HCT116 (cell line): ENCODE data around the gene YWHAG. TPM values are rescaled to one million over a fixed set of nuclear protein-coding genes. Genes with fewer than 3 reads are reported as not detected.

ENCODE experiments used
- ATAC-seq: fragments of 200-7000 bp; cut with Tn5 transposase; 2 replicates; pipeline ENCODE4 v1.9.1; 2020; ENCODE audit warnings: mild to moderate bottlenecking, moderate library complexity
- BruUV-seq: library from RNA; stranded (reverse); fragments of 400-500 nt; replicated peaks from 2 replicates; lab custom pipeline; 2021; lab: Mats Ljungman, UMichigan
- CTCF ChIA-PET: fragments of 300-600 bp; sonication (Branson Sonifier 250); formaldehyde crosslinking; loops from one replicate; lab custom pipeline; 2021; ENCODE audit warnings: antibody characterized with exemption; lab: Charles Lee
- POLR2A ChIA-PET: fragments of 300-600, 350-600 bp; sonication (Branson Sonifier 250); formaldehyde crosslinking; loops from one replicate; lab custom pipeline; 2021; ENCODE audit warnings: antibody characterized with exemption; lab: Charles Lee
- RAD21 ChIA-PET, 2 experiments: fragments of 300-600 bp; sonication (Branson Sonifier 250); formaldehyde crosslinking; loops; one replicate each; lab custom pipeline; 2023; ENCODE audit warnings: low total read pairs in 2 of 2; ENCODE audit not compliant: uncharacterized antibody in 2 of 2, unreplicated experiment in 2 of 2, low non-redundant PET in 1 of 2; lab: Charles Lee
- DNase-seq: peaks from one replicate; pipeline ENCODE4 v3.0.0-alpha.2; 2010; ENCODE audit warnings: low read depth, low spot score
- H2AFZ ChIP-seq: fragments of 200-600 bp; shearing (Covaris generic), sonication (generic); 2 replicates; pipeline ENCODE4 v1.6.1; 2017; ENCODE audit warnings: low read depth, mixed run types, mixed read lengths, antibody characterized with exemption, low read length; ENCODE audit not compliant: poor library complexity, severe bottlenecking
- H3K27ac ChIP-seq: 2 replicates; pipeline ENCODE4 v1.5.1; 2012; ENCODE audit warnings: low read depth, low read length
- H3K27me3 ChIP-seq: fragments of 200-600 bp; sonication (generic); 2 replicates; pipeline ENCODE4 v1.6.1; 2016; ENCODE audit warnings: mixed run types, low read length, mixed read lengths; ENCODE audit not compliant: insufficient read depth
- H3K36me3 ChIP-seq, 2 experiments: fragments of 200-500 bp in 1 of 2; fragments of 200-600 bp in 1 of 2; sonication (Bioruptor generic) in 1 of 2; sonication (generic) in 1 of 2; 2 replicates each; pipeline versions ENCODE4 v1.5.1 to v1.6.1; 2014 to 2016; ENCODE audit warnings: low read length in 2 of 2, inconsistent platforms in 1 of 2, mixed read lengths in 1 of 2, mixed run types in 1 of 2; ENCODE audit not compliant: insufficient read depth in 2 of 2, control insufficient read depth in 1 of 2
- H3K4me1 ChIP-seq, 2 experiments: fragments of 200-600 bp in 1 of 2; sonication (generic) in 1 of 2; 2 replicates each; pipeline versions ENCODE4 v1.5.1 to v1.6.1; 2012 to 2017; ENCODE audit warnings: low read length in 2 of 2, inconsistent platforms in 1 of 2, mild to moderate bottlenecking in 1 of 2, mixed read lengths in 1 of 2, mixed run types in 1 of 2, moderate library complexity in 1 of 2; ENCODE audit not compliant: insufficient read depth in 2 of 2, control insufficient read depth in 1 of 2
- H3K4me2 ChIP-seq: fragments of 200-600 bp; sonication (generic); 2 replicates; pipeline ENCODE4 v1.6.1; 2017; ENCODE audit warnings: mixed run types, low read length, mixed read lengths
- H3K4me3 ChIP-seq, 2 experiments: fragments of 200-600 bp in 1 of 2; sonication (generic) in 1 of 2; replicated peaks in 1 of 2; 2 replicates each; pipeline ENCODE4 v1.5.1; 2011 to 2016; ENCODE audit warnings: low read length in 2 of 2, control low read depth in 1 of 2, low read depth in 1 of 2, mild to moderate bottlenecking in 1 of 2, mixed read lengths in 1 of 2, mixed run types in 1 of 2
- H3K79me2 ChIP-seq: fragments of 200-600 bp; sonication (generic); 2 replicates; pipeline ENCODE4 v1.6.1; 2017; ENCODE audit warnings: mild to moderate bottlenecking, mixed run types, low read length, moderate library complexity, mixed read lengths; ENCODE audit not compliant: insufficient read depth
- H3K9ac ChIP-seq: fragments of 200-600 bp; sonication (generic); 2 replicates; pipeline ENCODE4 v1.6.1; 2016; ENCODE audit warnings: low read length, mixed read lengths
- H3K9me2 ChIP-seq: fragments of 200-600 bp; sonication (generic), shearing (Covaris generic); 2 replicates; pipeline ENCODE4 v1.6.1; 2017; ENCODE audit warnings: mixed run types, mild to moderate bottlenecking, moderate library complexity; ENCODE audit not compliant: insufficient read depth
- H3K9me3 ChIP-seq, 2 experiments: fragments of 200-500 bp in 1 of 2; fragments of 200-600 bp in 1 of 2; sonication (Bioruptor generic) in 1 of 2; sonication (generic) in 1 of 2; 2 replicates each; pipeline ENCODE4 v1.6.1; 2014 to 2017; ENCODE audit warnings: low read length in 2 of 2, mixed read lengths in 2 of 2, inconsistent platforms in 1 of 2, low read depth in 1 of 2, mild to moderate bottlenecking in 1 of 2, mixed run types in 1 of 2, moderate library complexity in 1 of 2; ENCODE audit not compliant: control insufficient read depth in 1 of 2, insufficient read depth in 1 of 2
- H4K20me1 ChIP-seq: fragments of 200-600 bp; sonication (generic), shearing (Covaris generic); 2 replicates; pipeline ENCODE4 v1.6.1; 2017; ENCODE audit warnings: mixed run types, mild to moderate bottlenecking, moderate library complexity; ENCODE audit not compliant: insufficient read depth
- CBX3 ChIP-seq: IDR thresholded peaks from 2 replicates; pipeline ENCODE4 v1.6.1; 2012; ENCODE audit warnings: low read depth
- CEBPB ChIP-seq: IDR thresholded peaks from 2 replicates; pipeline ENCODE4 v1.6.1; 2012; ENCODE audit warnings: low read depth
- EZH2 ChIP-seq: fragments of 200-600 bp; sonication (generic); IDR thresholded peaks from 2 replicates; pipeline ENCODE4 v1.6.1; 2017; ENCODE audit warnings: antibody characterized with exemption, mixed run types
- EZH2phosphoT487 ChIP-seq: fragments of 200-600 bp; IDR thresholded peaks from 2 replicates; pipeline ENCODE4 v1.6.1; 2018; ENCODE audit warnings: antibody characterized with exemption, borderline replicate concordance
- FOSL1 ChIP-seq: IDR thresholded peaks from 2 replicates; pipeline ENCODE4 v1.6.1; 2012; ENCODE audit warnings: low read depth
- JUND ChIP-seq: IDR thresholded peaks from 2 replicates; pipeline ENCODE4 v1.6.1; 2012
- POLR2A ChIP-seq: IDR thresholded peaks from 2 replicates; pipeline ENCODE4 v1.7.0; 2011; ENCODE audit warnings: borderline replicate concordance; ENCODE audit not compliant: insufficient read depth, insufficient read length; ENCODE audit errors: extremely low read depth
- REST ChIP-seq: IDR thresholded peaks from 2 replicates; pipeline ENCODE4 v1.6.1; 2012; ENCODE audit warnings: low read depth
- SP1 ChIP-seq: IDR thresholded peaks from 2 replicates; pipeline ENCODE4 v1.6.1; 2012; ENCODE audit warnings: low read depth
- SRF ChIP-seq: IDR thresholded peaks from 2 replicates; pipeline ENCODE4 v1.6.1; 2012; ENCODE audit warnings: low read depth
- TCF7L2 ChIP-seq: IDR thresholded peaks from 2 replicates; pipeline ENCODE4 v1.7.0; 2011; ENCODE audit warnings: borderline replicate concordance, inconsistent platforms; ENCODE audit not compliant: insufficient read depth, insufficient read length; ENCODE audit errors: extremely low read depth
- YY1 ChIP-seq: IDR thresholded peaks from 2 replicates; pipeline ENCODE4 v1.6.1; 2011; ENCODE audit warnings: low read length, low read depth, moderate library complexity, mild to moderate bottlenecking; ENCODE audit not compliant: insufficient replicate concordance; ENCODE audit errors: extremely low read depth
- ZBTB33 ChIP-seq: IDR thresholded peaks from 2 replicates; pipeline ENCODE4 v1.6.1; 2011; ENCODE audit warnings: mild to moderate bottlenecking, low read length, moderate library complexity; ENCODE audit not compliant: insufficient replicate concordance; ENCODE audit errors: extremely low read depth
- intact Hi-C: fragments of 100-400 bp; cut with micrococcal nuclease; formaldehyde crosslinking; loops from 2 replicates; pipeline ENCODE4 v1.10.0; 2022
- total RNA-seq: library from RNA; stranded (reverse); gene quantifications from one replicate; pipeline ENCODE4 v1.2.1, GENCODE V29; 2021; ENCODE audit not compliant: unreplicated experiment
- TF ChIP-seq, protein P1 (sequence below): IDR thresholded peaks from 2 replicates; pipeline ENCODE4 v1.6.1; 2012

The YWHAG gene
- total RNA-seq, 1 experiment from 2014 or later = 170 TPM

DNA sequence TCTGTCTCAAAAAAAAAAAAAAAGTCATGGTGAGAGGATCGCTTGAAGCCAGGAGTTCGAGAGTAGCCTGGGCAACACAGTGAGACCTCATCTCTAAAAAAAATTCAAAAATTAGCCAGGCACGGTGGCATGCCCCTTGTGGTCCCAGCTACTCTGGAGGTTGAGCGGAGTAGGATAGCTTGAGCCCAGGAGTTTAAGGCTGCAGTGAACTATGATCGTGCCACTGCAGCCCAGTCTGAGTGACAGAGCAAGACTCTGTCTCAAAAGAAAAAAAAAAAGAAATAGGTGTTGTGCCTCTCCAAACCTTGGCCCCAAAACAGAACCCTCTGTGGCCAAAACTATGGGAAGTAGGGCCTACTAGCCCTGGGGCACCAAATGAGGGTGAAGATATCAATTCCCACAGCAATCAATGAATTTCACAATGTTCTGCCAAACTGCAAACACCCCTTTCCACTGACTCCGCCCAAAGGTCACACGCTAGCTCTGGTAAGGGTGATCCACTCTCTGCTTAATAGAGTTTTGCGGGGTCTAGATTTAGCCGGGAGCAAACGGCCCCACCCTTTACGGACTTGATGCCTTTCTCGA lies 33.8 kb upstream of the YWHAG start:
- intact Hi-C loops = no loop called here
- Histone ChIP-seq H3K79me2 (no peaks in the 10 kb centered on the region), H3K9me2 (no peaks in the 10 kb centered on the region), H3K36me3 (no peaks in the 10 kb centered on the region), H2AFZ (peak overlapping the region; percentile 24), H3K4me1 (peaks cover 27 to 70% of the 10 kb centered on the region in 2 experiments), H3K4me3 (peak overlapping the region; percentile 28 to 58), H3K4me2 (peak overlapping the region; percentile 92), H4K20me1 (no peaks in the 10 kb centered on the region), H3K27ac (peak overlapping the region; percentile 76), H3K9ac (peak overlapping the region; percentile 80), H3K9me3 (no peaks in the 10 kb centered on the region), H3K27me3 (no peaks in the 10 kb centered on the region)
- POLR2A ChIA-PET = no interaction called here
- RAD21 ChIA-PET = no interaction called here
- ATAC-seq (no peak), DNase-seq (no peak)
- BruUV-seq = TSS peak; percentile 98
- TF ChIP-seq POLR2A = peak; percentile 79
- no peak for TF ChIP-seq CBX3
- CTCF ChIA-PET = no interaction called here

GRCh38 chr7:76390092-76390491 lies 31.3 kb upstream of the YWHAG start:
- TF ChIP-seq, protein P1, sequence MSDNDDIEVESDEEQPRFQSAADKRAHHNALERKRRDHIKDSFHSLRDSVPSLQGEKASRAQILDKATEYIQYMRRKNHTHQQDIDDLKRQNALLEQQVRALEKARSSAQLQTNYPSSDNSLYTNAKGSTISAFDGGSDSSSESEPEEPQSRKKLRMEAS = no peak
- no peak for TF ChIP-seq SRF
- no peak for TF ChIP-seq EZH2phosphoT487
- TF ChIP-seq JUND = no peak
- no peak for TF ChIP-seq SP1
- no peak for TF ChIP-seq TCF7L2
- no peak for TF ChIP-seq CEBPB
- no peak for TF ChIP-seq REST
- no peak for TF ChIP-seq YY1
- TF ChIP-seq FOSL1 = no peak
- no peak for TF ChIP-seq EZH2
- no peak for TF ChIP-seq ZBTB33
- ATAC-seq = no peak
- H3K27ac ChIP-seq = no peak overlapping the region; the same call in 1 of the 2 replicates
- H3K27me3 ChIP-seq = no peaks in the 10 kb centered on the region
- no peak overlapping the region for H2AFZ ChIP-seq
- RAD21 ChIA-PET = no interaction called here
- no peaks in the 10 kb centered on the region for H3K36me3 ChIP-seq
- H4K20me1 ChIP-seq = no peaks in the 10 kb centered on the region
- BruUV-seq = no TSS peak
- H3K4me1 ChIP-seq = peaks cover 17 to 53% of the 10 kb centered on the region in 2 experiments
- no peak for DNase-seq
- POLR2A ChIA-PET = no interaction called here
- no peak overlapping the region for H3K4me2 ChIP-seq
- CTCF ChIA-PET = no interaction called here
- no peak overlapping the region for H3K9ac ChIP-seq
- no peaks in the 10 kb centered on the region for H3K9me2 ChIP-seq
- no peaks in the 10 kb centered on the region for H3K9me3 ChIP-seq
- no peaks in the 10 kb centered on the region for H3K79me2 ChIP-seq
- intact Hi-C loops = no loop called here
- no peak overlapping the region for H3K4me3 ChIP-seq
